Activated CD8-positive, alpha-beta memory T cell treated with anti-CD3 and anti-CD28 coated beads for 48 hours (primary cell): ENCODE data around the gene MACF1.
"Not testable (repeated sequence)": the region's sequence is repeated elsewhere in the genome, so short reads cannot be mapped to it uniquely, and the experiment has no call there.

Source experiments
- DNase-seq, 3 experiments: peaks; one replicate each; pipeline ENCODE4 v3.0.0-alpha.2; 2020; ENCODE audit warnings: low read depth in 2 of 3, low spot score in 2 of 3

MACF1 gene

DNA sequence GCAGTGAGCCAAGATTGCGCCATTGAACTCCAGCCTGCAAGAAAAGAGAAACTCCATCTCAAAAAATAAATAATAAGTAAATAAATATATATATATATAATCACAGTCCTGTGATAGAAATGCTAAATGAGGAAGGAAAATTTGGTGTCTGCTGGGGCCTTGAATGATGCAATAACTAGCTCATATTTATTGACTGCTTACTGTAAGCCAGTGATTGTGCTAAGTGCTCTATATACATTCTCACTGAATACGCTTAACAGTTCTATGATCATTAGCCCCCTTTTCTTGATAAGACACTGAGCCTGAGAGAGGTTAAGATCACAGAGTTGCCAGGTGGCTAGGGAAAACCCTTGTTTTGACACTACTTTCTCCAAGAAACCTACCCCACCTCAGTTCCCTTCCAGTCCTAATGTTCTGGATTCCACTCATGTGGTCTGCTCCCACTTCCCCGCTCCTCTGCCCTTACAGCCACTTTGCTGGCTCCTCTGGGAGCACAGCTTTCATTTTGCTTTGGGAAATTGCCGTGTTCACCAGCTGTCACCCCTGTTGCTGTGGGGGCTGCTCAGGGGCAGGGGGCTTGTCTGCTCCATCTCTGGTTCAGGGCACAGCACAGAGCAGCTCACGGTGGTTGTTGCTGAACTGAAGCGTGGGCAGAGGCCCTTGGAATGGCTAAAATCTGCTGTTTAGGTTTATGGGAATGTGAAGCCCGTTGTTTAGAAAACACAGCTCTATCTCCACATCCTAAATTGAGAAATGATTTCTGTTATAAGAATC, 284.5 kb downstream of the MACF1 start:
- no peak for DNase-seq

DNA sequence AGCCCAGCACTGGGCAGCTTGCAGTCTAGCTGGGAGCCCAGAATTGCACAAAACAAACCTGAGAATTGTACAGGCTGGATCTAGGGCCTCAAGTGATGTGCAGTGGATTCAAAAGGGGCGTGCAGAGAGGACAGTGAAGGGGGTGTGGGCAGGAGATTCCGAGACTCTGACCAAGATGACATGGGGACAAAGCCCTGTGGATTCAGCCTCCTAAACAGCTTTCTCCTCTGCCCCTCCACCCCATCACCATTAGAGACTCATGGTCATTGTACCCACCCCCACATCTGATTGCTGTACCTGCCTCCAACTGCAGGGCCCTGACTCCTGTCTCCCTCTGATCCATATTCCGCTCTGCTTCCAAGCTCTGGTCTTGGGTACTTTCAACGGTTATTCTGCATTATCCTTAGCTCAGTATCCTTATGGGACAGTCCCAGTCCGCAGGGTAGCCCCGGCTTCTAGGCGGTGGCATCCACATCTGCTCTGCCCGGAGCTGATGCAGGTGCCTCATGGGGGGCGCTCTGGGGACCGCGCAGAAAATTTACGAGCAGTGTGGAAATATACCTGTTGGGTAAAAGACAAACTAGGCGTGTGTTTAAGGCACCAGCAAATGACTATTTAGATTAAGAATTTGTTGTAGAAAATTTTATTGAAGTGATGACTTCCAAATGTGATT, 285.2 kb downstream of the MACF1 start:
- no peak for DNase-seq

DNA sequence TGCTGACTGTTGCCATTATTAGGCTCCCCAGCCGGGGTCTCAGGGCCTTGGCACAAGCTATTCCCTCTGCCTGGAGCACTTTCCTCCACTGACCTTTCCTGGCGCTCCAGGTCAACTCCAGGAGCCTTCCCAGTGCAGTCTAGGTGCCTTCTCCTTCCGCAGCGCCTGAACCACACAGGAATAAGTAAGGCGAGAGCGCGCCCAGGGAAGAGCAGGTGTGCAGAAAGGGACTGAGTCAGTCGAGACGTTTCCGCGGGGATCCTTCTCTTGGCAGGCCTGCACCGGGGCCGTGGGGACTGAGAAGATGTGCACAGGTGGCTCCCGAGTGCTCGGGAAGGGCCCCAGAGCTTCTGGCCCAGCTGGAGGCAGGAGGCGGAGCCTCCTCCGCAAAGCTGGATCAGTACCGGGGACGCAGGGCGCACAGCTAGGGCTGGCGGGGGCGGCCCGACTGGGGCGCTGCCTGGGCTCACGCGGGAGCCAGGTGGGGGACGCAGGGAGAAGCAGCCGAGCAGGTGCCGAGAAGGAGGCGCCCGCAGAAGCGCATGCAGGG, 286.2 kb downstream of the MACF1 start:
- DNase-seq, result no peak

DNA sequence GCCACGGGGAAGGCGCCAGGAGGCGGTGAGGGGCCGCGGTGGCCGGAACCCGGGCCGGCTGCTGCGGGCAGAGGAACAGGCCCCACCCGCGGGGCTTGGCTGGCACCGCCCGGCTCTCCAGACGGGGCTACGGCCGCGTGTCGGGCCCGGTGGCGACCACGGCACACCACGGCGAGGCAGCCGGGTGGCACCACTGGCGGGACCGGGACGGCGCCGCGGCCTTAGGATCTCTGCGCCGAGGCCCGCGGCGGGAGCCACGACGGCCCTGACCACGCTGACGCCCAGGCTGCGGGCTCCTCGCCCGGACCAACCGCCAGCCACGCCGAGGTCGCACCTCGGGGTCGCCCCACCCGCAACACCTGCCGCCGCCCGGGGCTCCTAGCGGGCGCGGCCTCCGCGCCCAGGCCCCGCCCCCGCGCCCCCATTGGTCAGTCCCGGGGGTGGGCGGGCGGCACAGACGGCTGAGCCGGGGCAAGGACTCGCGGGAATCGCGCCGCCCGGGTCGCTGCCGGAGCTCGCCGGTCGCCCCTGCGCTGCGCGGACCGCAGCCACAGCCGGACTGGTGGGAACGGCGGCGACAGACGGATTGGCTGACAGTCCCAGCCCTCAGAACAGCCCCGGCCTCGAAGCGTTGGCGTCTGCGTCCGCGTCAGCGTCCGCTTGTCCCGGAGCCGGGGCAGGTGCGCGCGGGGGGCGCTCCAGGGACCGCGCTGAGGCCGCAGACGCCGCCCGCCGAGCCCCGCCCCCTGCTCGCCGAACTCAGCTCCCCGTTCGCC, 286.8 kb downstream of the MACF1 start, which contains the start of gene BMP8A:
BMP8A (plus strand) TSS at position 491 of the 776 bp plus-strand sequence. CDS start 356 bp downstream, outside the sequence.
- peak; percentile 23 to 57 (median 49) for DNase-seq

DNA sequence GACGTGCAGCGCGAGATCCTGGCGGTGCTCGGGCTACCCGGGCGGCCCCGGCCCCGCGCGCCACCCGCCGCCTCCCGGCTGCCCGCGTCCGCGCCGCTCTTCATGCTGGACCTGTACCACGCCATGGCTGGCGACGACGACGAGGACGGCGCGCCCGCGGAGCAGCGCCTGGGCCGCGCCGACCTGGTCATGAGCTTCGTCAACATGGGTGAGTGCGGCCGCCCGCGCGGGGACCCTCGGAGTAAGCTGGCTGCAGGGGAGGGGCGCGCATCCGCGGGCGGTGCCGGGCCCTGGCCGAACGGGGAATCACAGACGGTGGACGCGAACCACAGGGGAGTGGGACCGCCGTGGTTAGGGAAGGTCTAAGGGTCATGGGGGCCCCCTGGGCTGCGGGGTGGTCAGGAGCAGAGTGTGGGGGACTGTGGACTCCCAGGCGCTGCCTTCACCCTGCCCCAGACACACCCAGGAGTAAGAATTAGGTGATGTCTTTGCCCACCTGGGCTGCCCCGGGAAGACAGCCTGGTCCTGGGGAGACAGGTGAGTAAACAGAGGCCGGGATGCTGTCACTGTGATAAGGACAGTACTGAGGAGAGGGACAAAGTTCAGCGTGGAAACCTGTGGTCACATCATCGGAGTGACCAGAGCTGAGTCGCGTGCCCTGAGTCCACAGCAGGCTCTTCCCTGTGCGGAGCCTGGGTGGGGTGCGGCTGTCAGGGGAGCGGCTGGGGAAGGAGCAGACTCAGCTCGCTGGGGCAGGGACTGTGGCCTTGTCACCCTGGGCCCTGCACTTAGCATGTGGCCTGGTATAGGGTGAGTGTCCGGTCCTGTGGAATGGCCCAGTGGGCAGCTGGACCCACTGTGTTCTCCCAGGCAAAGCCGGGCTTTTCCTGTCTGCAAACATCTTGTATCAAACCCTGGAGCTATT, 287.9 kb downstream of the MACF1 start:
- not testable (repeated sequence) for DNase-seq

DNA sequence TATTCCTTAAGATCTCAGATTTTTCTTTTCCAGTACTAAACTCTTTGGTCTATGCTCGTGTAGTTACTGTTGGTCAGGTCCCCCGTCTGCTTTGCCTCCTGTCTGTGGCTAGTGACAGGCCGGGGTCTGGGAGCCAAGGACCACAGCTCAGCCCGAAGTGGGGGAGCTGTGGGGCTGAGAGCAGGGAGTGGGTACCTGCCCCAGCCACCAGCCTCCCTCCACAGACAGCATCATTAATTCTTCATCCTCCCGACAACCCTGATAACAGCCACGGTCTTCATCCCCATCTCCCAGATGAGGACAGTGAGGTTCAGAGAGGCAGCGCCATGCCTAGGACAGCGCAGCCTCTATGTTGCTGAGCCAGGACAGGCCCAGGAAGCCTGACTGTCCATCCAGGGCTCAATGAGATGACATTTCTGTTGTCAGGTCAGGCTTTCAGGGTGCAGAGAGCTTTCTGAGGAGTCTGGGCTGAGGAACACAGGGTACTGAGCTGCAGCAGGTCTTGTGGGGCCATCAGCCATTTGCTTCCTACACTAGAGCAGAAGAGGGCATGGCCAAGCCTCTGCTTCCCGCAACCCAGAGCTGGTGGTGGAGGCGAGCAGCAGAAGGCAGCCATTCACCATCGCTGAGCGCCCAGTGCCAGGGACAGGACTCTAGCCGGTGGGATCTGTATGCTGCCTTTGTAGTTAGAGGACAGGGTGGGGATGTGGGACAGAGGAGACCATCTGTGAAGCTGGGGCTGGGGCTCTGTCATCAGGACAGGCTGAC, 288.7 kb downstream of the MACF1 start:
- not testable (repeated sequence) for DNase-seq

DNA sequence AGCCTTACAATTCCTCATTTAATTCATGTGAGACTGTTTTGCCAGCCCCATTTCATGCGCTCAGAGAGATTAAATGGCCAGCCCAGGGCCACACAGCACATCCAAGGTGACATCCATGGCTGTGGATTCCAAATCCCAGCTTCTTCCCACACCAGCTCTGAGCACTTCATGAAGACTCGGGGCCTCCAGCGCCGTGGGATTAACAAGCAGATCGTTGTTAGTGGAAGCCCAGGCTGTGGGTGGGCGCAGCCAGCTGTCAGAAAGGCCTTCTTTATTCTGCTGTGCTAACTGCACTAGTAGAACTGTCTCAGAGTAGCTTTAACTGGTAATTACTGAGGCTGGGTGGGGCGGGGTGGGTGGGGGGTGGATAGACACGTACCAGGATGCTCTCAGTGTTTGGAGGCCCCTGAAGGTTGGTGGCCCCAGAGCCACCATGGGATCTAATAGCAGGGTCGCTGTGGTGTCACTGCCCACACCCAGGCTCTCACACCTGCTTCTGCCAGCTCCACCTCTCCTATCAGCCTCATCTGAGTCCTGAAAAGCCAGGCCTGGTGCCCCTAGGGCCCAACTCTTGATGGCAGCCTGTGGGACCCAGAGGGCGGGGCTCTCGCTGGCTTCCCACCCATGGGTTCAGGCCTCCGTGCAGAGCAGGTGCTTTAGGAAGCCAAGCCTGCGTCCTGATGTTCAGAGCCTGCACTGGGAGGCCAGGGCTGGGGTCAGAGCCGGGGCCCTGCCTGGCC, 290.3 kb downstream of the MACF1 start:
- no peak for DNase-seq

DNA sequence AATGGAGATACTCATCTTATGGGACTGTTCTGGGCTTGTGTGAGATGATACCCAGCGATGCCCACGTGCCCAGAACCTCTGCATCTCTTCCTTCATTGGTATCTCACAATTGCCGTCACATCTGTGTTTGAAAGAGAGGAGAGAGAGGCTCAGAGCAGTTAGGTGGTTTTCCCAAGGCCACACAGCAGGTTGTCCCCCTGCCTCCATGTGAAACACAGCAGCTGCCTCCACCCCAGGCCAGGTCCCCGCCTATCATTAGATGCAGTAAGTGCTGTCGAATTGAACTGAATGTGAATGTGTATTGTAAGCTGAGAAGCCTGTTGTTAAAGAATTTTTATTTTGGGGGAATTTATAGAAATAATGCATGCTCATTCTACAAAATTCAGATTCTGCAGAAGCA, 292.0 kb downstream of the MACF1 start:
- DNase-seq, result not testable (repeated sequence)

DNA sequence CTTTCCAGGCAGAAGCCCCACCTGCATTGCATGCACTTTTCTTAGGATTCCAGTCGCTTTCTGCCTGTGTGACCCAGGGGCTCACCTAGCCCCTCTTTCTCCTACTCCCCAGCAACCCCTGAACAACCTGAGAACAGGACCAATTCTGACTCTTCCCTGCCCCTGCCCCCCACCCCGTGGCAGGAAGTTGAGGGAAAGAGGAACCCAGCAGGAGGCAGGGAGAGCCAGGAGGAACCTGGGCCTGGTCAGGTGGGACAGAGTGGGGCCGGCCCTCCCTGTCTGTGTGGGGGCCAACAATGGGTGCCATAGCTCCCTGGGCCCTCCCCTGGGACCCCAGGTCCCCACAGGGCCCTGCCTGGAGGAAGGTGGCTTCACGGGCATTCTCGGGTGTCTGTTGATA, 293.1 kb downstream of the MACF1 start:
- DNase-seq, result no peak

DNA sequence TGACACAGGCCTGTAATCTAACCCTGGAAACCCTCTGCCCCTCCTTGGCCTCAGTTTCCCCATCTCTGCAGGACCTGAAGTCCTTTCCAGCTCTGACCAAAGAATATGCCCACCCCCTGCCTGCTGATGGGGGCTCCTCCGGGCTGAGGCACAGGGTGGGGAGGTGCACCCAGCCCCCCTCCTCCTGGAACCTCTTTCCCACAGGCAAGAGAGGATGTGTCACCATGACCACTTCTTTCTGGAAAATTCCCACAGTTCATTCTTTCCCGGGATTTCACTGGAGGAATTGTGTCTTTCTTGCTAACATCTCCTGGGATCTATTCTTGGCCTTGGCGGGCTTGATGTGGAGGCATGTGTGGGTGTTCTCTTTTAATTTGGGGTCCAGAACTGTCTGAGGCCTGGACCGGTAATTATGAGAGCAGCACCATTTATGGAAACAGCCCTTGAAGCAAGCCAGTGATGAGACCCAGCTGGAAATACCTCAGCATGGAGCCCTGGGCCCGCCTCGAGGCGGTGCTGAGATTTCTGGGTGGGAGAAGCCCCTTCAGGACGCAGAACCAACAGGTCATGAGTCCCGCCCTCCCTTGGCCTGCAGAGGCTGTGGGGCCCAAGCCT, 293.7 kb downstream of the MACF1 start:
- not testable (repeated sequence) for DNase-seq

DNA sequence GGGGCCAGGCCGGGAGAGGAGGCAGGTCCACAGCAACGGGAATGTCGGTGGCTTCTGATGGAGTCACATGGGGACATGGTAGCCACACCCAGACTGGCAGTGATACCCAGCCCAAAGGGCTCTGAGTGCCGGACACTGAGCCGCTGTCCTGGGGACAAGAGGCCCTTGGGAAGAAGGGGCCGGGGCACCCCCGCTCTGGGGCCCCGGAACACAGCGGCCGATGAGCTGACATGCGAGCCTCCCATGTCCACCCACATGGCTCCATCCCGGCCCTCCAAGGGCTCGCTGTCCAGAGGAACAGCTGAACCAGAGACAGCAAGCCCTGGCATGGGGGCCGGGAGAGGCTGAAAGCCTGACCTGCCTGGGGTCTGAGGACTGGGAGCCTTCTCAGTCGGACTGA, 294.3 kb downstream of the MACF1 start:
- not testable (repeated sequence) for DNase-seq

DNA sequence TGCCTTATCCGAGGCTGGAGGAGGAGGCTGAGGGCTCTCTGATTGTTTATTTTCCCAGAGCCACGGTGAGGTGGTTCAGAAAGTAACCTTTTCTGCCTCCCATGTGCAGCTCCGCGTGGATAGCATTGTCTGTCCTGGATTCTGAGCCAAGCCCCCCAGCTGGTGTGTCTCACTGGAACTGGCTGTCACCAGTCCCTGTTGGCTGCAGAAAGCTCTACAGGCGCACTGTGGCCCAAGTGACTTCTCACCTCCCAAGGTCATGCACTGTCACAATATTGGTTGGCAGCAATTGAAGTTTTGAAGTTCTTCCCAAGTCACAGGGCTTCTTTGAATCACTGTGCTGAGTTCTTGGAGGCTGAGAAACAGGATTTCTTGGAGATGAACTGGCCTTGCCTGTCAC, 295.2 kb downstream of the MACF1 start:
- DNase-seq, result no peak

DNA sequence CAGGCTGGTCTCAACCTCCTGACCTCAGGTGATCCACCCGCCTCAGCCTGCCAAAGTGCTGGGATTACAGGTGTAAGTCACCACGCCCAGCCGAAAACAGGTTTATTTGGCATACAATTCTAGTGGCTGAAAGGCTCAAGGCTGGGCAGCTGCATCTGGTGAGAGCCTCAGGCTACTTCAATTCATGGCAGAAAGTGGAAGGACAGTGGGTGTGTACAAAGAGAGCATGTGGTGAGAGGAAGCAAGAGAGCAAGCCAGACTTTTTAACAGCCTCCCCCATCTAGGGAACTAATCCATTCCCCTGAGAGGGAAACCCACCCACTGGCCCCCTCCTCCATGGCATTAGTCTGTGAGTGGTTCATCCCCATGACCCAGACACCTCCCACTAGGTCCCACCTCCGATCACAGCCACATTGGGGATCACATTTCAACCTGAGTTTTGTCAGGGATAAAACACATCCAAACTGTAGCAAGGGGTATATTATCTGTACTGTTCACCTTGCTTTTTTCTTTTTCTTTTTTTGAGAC, 296.4 kb downstream of the MACF1 start:
- no peak for DNase-seq

DNA sequence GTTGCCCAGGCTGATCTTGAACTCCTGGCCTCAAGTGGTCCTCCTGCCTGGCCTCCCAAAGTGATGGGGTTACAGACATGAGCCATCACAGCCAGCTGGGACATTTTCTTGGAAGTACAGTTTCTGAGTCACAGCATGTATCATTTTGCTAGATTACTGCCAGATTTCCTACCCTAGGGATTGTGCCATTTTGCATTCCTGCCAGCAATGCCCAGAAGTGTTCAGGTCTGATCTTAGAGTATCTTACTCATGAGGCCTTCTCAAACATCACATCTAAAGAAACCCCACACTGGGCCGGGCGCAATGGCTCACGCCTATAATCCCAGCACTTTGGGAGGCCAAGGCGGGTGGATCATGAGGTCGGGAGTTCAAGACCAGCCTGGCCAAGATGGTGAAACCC, 297.2 kb downstream of the MACF1 start:
- no peak for DNase-seq

DNA sequence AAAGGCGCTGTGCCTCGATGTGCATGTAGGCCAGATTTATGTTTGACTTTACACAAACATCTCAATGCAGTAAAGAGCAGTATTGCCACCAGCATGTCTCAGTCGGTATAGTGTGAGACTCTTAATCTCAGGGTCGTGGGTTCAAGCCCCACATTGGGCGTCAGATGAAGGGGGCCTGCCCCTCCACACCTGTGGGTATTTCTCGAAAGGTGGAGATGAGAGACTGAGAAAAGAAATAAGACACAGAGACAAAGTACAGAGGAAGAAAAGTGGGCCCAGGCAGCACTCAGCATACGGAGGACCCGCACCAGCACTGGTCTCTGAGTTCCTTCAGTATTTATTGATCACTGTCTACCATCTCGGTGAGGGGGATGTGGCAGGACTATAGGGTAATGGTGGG, 299.9 kb downstream of the MACF1 start:
- DNase-seq, result not testable (repeated sequence)

DNA sequence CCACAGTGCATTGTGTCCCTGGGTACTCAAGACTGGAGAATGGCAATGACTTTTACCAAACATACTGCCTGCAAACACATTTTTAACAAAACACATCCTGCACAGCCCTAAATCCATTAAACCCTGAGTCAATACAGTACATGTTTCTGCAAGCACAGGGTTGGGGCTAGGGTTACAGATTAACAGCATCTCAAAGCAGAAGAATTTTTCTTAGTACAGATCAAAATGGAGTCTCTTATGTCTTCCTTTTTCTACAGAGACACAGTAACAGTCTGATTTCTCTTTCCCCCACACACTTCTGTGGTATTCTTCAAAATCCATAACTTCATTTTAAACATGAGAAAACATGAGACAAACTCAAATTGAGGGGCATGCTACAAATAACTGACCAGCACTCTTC, 300.8 kb downstream of the MACF1 start:
- no peak for DNase-seq

DNA sequence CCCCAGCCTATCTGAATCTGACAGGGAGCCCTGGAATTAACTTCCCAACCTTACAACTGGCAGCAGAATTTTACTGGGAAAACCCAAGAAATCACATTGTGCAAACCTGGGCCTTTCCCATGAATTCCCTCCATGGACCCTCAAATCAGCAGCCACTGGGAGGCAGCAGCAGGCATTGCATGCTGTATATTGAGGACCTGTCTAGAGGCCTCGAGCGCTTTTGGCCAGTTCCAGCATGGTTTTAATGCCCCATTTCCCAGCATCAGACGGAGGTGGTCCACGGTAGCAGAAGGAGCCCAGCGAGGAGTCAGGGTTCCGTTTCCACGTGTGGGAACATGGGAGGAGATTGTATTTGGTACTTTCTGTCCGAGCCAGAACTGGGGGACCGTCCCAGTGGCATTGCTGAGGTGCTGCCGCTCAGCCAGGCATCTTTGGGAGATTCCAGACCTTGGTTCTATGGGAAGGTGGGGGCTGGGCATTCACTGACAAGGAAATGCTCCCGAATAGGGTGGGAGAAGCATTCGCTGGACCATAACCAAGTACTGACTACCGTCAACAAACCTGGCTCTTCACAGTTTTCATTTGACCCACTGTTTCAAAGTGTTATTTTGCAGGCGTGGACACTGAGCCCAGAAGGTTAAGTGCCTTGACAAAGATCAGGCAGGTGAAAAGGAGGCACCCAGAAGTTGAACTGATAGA, 302.9 kb downstream of the MACF1 start:
- DNase-seq, result no peak

DNA sequence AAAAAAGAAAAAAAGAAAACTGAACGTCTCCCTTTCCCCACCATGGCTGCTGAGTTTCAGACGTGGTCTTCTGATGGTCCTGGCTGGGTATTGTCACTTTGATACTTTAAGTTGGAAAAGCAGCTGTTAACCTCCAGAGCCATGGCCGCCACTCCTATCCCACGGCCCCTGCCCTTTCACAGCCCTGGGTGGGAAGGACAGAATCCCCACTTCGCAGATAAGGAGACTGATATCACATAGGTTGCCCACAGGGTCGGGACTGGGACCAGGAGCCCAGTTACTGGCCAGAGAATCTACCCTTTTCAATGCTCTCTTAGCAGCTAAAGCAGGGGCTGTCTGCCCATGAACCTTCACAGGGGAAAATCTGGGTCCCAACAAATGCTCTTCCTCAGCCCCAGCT, 303.8 kb downstream of the MACF1 start:
- no peak for DNase-seq
